ENCODE data around the gene SP2.

DNA sequence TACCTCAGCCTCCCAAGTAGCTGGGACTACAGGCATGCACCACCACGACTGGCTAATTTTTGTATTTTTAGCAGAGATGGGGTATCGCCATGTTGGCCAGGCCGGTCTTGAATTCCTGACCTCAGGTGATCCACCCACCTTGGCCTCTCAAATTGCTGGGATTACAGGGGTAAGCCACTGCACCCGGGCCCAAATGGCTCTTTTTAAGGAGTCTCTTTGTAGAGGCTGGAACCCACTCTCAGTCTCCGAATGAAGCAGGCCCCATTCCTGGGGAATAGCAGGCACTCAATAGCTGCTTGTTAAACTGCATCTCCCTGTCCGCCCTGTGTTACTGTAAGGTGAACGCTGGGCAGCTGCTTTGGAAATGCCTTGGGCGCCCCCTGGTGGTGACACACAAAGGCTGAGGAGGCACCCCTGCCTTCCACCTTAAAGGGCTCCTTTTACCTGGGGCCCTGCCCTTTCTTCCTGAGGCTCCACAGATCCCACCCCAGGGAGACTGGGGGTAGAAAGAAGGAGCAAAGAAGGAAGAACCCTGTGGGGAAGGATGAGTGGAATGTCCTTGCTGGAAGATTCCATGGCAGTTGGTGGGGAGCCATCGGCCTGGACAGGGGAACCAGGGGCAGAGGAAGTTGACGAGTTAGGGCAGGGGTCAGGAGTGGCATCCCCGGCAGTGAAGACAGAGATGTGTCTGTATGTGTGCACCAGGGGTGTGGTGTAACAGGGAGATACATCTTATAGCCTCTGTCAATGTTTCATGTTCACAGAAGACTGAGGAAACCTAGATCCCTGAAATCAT lies 6.1 kb upstream of the SP2 start:
- TF ChIP-seq, protein P1, sequence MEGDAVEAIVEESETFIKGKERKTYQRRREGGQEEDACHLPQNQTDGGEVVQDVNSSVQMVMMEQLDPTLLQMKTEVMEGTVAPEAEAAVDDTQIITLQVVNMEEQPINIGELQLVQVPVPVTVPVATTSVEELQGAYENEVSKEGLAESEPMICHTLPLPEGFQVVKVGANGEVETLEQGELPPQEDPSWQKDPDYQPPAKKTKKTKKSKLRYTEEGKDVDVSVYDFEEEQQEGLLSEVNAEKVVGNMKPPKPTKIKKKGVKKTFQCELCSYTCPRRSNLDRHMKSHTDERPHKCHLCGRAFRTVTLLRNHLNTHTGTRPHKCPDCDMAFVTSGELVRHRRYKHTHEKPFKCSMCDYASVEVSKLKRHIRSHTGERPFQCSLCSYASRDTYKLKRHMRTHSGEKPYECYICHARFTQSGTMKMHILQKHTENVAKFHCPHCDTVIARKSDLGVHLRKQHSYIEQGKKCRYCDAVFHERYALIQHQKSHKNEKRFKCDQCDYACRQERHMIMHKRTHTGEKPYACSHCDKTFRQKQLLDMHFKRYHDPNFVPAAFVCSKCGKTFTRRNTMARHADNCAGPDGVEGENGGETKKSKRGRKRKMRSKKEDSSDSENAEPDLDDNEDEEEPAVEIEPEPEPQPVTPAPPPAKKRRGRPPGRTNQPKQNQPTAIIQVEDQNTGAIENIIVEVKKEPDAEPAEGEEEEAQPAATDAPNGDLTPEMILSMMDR (IDR thresholded peaks at IDR 0.05; ENCODE audit: low read length) = peak; percentile 95
- no peak for TF ChIP-seq EZH2 (optimal IDR thresholded peaks at IDR 0.05; ENCODE audit: low read depth, low read length)
